GM21723 (cell line): ENCODE data around the gene TTC34.

ENCODE experiments used
- ATAC-seq: cut with Tn5 transposase; IDR thresholded peaks from one replicate; pipeline ENCODE4 v1.9.1; 2021; ENCODE audit warnings: mild to moderate bottlenecking, moderate library complexity; ENCODE audit not compliant: unreplicated experiment

TTC34 gene

DNA sequence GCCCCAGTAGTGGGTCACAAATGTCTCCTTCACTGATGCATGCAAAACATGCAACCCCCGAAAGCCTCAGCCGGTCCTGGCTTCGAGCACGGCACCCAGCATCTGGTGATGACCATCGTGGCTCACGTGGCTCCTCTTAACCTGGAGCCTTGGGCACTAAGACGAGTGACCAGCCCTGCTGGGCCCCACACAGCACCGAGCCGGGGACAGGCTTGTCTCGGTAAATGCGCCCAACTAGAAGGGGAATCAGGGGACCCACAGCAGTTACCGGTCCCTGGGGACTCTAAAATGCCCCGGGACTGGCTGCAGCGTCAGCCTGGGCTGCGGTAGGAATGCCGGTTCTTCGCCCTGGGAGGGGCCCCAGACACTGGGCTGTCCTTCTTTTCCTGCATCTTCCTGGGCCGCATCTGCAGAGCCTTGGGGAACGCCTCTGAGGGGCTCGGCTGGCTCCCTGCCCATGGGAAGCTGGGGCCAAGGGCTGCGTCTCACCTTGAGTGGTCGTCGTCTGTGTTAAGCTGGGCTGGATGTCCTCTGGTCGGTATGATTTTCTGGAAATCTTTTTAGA lies 13.1 kb upstream of the TTC34 start:
- no peak for ATAC-seq

DNA sequence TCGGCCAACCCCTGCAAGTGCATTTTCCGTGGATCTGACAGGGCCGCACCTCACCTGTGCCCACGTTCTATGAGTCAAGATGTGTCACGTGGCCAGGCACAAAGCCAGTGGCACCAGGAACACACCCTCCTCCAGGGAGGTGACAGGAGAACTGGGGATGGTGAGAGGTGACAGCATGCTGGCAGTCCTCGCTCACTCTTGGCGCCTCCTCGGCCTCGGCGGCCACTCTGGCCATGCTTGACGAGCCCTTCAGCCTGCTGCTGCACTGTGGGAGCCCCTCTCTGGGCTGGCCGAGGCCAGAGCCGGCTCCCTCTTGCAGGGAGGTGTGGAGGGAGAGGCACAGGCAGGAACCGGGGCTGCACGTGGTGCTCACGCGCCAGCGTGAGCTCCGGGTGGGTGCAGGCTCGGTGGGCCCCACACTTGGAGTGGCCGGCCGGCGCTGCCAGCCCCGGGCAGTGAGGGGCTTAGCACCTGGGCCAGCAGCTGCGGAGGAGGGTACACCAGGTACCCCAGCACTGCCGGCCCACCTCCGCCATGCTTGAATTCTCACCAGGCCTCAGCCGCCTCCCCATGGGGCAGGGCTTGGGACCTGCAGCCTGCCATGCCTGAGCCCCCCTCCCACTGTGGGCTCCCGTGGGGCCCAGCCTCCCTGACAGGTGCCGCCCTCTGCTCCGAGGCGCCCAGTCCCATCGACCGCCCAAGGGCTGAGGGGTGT lies 11.6 kb upstream of the TTC34 start:
- no peak for ATAC-seq

DNA sequence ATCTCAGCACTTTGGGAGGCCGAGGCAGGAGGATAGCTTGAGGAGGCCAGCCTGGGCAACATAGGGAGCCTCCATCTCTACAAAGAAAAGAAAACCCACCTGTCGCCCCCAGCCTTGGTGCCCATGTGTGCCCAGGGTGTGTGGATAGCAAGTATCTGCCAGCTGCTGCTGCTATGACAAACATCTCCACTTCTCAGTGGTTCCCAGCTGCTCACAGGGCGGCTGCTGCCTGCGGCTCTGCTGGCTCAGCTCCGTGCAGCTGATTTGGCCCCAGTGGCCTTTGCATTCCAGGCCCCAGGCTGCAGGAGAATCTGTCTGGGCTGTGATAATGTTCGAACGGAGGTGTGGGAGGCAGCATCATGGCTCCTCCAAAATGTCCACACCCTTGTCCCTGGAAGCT lies 10.6 kb upstream of the TTC34 start:
- no peak for ATAC-seq

DNA sequence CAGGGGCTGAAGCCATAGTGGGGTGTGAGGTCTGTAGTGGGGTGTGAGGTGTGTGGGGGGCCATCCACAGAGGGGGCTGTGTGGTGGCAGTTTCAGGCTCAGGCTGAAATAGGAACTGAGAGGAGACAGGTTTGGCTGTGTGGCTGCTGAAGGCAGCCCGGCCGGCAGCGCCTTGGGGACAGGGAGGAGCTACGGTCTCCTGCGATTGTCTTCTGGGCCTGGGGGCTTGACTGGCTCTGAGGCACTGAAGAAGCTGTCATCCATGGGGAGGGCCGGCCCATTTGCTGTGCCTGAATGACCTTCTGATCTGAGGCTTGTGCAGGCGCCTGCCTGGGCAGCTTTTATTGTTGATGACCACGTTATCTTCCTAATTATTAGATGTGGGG lies 10.0 kb upstream of the TTC34 start:
- ATAC-seq, result no peak

DNA sequence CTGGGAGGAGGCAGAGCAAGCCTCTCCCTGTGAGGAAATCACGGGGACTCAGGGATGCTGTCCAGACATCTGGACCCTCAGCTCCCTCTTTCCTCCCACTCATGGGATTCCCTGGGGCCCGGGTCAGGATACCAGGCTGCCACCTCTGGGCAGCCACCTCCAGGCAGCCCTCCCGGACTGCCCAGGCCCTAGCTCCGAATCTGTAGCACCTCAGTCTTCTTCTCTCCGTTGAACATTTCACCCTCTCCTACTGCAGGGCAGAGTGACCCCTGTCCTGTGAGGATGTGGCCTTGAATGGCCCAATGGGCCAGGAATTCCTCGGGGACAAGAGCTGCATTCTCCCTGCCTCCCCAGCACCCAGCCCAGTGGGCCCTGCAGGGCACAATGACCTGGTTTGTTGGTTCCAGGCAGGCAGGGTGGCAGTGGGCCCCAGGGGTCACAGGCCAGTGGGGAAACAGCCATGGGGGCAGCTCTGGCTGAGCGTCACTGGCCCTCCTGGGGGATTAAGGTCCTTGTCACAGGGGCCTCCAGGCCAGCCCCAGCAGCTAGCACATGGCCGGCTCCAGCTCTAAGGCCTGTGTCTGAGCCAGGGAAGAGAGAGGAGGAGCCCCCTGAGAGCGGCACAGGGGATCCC lies 9.5 kb upstream of the TTC34 start:
- ATAC-seq, result no peak

DNA sequence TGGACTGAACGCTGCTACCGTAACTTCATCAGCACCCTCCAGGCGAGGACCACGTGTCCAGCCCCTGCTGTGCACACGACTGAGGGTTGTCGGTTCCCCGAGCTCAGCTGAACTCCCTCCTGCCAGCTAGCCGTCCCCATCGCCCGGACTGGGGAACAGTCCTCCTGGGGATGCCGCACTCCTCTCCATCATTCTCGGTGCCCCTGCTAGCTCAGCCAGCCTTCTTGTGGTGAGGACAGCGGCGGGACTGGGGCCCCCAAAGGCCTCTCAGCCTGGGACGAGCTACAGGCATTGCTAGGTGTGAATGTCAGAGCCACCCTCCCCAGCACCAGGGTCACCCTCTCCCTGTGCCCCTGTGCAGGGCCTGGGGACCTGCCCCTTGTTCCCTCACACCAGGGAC lies 8.8 kb upstream of the TTC34 start:
- no peak for ATAC-seq

DNA sequence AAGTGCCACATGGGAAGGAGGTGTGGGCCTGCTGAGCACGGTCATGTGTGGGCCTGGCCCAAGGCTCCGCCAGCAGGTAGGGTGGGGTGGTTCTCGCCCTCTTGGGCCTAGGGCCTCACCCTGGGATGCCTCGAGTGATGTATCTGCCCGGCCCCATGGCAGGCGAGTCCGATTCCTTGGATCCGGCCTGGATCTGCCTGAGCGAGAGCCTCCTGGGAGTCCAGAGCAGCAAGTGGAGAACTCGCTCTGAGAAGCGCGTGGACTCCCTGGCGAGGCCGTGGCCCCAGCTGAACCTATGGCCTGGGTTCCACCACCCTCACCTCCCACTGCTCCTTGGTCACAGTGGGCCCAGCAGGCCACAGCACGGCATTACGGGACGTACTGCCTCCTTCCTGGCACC lies 8.2 kb upstream of the TTC34 start:
- ATAC-seq, result no peak

DNA sequence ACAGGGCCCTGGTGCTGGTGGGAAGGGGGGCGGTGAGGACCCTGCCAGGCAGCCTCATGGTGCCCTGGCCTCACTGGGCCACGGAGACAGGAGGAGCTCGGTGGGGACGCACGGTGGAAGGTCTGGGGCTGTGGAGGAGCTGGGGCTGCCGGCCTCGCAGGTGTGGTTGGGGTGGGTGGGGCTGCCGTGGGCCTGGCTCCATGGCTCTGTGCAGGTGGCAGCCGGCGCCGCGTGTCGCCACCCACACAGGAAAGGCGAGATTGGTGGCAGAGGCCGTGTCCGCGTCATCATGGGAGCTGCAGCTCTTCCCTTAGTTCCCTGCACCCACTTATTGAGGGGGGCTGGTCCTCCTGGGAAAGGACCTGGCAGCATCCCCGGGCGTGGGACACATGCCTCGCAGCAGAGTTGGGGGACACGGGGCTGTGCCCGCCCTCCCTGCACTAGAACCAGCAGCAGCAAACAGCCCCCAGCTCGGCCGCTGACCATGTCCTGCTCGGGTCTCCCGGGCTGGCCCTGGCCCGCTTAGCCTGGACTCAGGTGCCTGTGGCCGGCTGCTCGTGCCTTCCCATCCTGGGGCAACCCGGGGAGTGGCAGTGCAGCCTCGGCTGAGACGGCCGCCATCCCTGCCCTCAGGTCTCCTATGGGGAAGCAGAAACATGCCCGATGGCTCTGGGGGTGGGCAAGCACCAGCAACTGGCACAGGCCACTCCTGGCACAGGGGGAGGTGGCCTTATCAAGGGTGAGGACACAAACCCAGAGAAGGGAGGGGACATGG lies 7.5 kb upstream of the TTC34 start:
- ATAC-seq, result no peak

DNA sequence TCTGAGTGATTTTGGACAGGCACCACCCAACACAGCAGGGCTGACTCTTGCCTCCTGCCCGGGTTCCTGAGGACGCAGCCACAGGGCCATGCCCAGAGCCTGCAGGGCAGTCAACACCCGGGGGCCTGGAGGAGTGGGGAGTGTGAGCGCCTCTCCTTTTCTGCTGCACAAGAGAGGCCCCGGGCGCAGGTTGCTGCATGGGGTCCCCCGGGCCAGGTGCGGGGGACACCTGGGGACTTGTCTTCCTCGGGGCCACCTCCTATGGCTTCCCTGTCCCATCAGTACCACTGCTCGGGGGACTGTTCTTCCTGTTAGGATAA lies 6.9 kb upstream of the TTC34 start:
- ATAC-seq, result no peak

DNA sequence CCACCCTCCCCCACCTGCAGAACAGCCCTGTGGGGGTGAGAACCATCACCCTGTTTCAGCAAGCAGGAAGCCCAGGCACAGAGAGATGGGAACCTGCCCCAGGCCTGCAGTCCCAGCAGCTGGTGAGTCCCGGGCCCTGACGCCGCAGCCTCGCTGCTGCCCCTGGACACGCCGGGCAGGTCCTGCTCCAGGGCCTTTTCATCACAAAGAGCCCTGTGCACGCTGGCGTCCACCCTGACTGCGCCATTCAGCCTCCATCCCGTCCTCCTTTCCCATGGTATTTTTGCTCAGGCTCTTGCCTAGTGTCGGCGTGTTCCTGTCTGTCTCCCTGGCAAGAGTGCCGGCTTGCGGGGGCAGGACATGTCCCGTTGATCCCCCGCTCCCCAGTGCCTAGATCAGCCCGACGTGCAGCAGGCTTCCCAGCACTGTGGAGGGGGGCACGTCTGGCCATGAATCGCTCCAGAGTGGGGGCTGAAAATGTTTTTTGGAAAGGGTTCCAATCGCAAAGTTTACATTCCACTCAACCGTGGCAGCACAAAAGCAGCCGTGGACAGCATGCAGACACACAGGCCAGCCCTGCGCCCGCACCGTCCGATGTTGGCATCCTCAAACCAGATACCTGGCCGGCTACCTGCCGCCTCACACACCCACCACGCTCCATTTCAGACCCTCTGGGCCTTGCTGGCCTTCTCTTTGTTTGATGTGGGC lies 6.3 kb upstream of the TTC34 start:
- ATAC-seq, result no peak

DNA sequence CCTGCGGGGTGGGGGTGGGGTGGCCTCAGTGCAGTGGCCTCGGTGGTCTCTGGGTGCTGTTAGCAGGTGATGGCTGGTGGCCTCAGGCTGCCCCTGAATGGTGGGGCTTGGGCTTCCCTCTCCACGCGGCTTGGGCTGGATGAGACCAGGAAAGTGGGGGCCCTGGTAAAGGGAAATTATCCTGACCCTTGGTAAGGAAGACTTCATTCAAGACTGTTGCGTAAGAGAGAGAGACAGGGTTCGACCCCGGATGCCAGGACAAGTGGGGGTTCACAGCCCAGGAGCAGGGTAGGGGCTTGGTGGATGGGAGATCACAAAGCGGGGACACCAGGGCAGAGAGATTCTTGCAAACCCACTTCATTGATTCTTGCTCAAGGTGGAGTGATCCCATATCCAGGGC lies 5.5 kb upstream of the TTC34 start:
- no peak for ATAC-seq

DNA sequence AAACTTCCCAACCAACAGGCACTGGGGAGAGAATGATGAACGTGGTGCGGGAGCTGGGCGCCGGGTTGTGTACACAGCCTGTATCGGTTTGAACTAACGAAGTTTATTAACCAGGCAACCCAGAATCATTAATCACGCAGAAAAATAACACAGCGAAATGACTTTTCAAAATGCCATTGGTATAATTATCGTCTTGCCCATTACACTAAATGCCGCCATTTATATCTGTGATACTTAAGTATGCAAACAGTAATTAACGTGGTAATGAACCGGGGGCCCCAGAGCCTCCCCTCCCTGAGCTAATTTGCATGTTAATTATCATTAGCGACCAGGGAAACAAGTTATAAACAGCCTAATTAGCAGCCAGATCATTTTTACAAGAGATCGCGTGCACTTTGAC lies 5.1 kb upstream of the TTC34 start:
- ATAC-seq, result no peak

DNA sequence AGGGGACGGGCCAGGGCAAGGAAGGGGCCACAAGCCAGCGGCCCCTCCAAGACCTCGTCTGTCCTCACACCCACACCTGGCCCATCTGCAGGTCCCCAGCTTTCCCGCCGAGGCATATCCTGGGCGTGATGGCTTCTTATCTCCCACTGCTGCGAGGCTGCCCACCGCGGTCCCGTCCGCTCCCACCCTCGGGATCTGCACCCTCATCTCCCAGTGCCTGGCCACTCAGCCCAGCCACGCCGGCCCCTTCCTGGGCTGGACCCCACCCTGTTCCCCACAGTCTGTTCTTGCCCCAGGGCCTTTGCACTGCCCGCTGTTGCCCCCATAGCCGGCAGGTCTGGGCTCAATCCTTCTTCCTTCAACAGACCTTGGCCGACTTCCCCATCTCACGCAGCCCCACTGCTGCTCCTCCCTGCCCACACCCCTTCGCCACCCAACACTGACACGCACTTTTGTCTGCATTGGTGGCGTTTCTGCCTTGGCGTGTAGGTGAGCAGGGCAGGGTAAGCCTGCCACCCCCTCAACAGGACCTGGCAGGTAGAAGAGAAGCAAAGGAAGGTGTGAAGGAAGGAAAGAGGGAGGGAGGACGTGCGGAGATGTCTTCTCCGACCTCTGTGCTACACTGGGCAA lies 4.4 kb upstream of the TTC34 start:
- no peak for ATAC-seq

DNA sequence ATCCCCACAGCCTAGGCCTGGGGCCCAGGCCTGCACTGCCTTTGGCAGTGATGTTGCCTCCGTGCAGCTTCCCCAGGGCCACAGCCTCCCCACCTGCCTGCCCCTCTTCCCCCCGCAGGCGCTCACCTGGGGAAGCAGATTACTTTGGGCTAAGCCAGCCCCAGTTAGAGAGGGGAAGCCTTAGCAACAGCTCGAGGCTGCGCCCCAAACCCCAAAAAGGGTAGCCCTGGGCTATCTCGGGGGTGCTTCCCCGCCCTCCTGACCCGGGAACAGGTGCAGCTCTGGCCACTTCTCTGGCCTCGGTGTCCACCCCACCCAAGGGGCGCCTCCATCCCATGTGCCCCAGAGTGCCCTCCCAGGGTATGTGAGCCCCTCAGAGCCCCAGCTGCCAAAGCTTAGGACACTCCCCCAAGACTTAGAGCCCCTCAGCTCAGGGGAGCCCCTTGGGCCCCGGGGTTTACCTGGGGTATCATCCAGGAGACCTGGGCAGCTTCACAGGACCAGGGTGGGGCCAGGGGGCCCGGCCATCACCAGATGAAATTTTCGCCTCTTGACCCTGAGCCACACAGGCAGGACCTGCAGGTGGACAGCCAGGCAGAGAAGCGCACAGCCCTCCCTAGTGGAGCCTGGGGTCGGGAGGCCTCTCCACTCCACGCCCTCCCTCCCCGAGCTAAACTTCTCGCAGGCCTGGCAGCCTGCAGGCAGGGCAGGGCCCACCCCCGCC lies 3.3 kb upstream of the TTC34 start:
- ATAC-seq, result no peak

DNA sequence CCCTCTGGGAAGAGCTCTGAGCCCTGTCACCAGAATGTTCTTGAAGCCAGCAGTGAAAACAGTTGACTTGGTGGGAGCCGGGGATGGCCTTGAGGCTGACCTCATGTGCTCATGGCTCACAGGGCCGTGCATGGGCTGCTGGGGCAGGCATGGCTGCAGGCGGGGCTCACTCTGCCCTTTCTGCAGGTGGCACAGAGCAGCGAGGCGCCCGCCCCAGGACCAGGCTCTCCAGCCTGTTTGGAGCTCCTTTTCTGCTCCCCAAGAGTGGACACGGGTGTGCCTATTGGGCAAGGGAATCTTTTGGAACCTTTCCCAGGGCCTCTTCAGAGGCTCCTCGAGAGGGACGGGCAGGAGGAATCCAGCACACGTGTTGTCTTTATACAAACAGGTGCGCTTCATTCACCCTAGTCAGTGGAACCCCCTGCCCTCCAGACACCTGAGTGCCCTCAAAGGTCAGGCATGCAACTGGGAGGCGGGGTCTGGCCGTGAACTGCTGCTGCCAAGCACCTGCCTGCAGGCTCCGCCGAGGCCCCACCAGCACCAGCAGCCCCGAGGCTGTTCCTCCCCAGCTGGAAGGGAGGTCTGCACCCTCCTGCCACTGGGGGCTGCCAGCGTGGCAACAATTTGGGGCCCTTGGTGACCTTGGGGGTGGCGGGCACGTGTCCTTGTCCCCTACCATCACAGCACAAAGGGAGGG lies 2.6 kb upstream of the TTC34 start:
- ATAC-seq, result no peak

DNA sequence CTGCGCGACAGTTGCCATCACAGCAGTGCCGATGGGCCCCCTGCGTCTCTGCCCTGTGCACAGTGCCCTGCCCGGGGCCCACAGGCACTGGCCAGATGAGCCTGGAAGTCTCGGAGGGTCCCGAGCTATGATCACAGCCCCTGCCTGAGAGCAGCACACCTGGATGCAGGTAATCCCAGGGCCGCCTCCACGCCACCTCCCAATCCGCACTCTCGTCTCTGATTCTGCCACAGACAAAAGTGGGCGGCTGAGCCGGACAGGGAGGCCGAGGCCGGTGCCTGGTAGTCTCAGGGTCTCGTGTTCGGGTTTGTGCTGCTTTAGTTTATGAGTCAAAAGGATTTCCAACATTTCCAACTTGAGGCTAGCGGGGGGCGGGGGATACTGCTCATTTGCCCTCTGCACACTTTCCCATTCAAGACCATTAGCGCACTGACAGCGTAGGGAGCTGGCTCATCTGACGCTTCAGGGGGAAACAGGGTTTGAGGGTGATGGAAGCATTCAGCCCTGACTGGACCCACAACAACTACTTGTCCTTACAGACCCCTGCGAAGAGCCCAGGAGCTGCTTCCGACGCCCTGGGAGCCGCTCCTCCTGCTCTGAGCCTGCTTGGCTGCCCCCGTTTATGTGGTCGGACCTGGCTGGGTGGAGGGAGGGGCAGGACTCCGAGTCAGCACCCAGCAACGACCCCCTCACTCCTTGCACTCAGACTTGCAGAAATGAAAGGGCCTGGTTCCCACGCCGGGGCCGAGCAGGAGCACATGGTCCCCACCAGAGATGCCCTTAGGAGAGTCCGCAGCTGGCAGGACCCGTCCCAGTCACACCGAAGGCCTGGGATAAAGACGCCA lies 1.8 kb upstream of the TTC34 start:
- no peak for ATAC-seq

DNA sequence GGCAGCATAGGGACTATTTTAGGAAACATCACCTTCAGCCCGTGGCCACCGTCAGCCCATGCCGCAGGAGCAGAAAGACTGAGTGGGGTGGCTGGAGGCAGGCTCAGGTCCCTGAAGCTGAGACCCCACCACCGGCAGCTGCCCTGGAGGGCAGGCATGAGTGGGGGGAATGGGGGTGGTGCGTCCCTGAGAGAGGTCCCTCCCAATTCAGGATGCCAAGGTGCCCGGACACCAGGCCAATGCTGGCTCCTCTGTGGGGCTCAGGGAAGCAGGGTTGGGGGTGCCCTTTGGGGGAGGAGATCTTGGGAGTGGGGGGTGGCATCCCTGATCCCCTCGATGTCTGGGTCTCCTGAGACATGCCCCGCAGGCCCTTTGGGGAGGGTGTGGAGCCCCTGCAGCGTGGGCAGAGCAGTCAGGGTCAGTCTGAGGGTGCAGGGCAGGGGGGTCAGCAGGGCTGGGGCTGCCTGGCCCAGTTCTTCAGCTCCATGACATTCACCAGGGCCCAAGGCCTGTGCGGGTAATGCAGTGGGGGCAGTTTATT lies 998 bp upstream of the TTC34 start:
- no peak for ATAC-seq

DNA sequence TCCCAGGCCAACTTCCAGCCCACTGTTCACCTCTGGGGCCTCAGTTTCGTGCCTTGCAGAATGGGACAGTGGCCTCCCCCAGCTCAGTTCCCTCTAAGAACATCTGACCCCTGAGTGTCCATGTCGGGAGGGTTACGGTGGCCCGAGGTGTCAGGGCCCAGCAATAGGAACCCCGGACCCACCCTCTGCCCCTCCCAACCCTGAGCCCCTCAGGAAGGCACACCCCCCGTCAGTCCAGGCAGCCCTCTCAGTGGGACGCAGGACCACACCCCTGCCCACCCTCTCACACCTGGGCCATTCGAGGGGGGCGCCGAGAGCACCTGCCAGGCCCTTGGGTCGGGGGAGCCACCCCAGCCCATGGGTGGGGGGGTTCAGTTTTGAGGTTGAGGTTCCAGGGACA lies 447 bp downstream of the TTC34 start:
- ATAC-seq, result no peak

DNA sequence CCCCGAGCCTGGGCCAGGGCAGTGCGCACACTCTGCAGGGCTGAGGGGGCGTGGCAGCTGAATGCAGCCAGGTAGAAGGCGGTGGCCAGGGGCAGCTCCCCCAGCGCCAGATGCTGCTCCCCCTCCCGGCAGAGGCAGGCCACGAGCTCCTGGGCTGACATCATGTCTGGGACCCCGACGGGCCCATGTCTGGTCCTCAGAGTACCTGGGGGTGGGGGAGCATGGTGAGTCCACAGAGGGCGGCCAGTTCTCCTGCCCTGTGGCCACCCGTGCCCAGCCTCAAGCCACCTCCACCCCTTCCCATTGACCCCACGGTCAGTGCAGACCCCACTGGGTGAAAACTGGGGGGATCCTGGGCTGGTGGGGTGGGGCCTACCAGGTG lies 838 bp downstream of the TTC34 start:
- no peak for ATAC-seq
